ENCODE data around the gene IL18.

DNA sequence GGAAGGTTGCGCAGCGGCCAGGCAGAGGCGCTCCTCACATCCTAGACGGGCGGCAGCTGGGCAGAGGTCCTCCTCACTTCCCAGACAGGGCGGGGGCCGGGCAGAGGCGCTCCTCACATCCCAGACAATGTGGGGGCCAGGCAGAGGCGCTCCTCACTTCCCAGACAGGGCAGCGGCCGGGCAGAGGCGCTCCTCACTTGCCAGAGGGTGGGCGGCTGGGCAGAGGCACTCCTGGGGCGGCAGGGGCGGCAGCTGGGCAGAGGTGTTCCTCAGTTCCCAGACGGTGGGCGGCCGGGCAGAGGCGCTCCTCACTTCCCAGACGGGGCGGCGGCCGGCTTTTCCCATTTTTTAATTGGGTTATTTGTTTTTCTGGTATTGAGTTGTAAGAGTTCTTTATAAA is 42.2 kb upstream of the IL18 start:
- TF ChIP-seq CTCF (IDR thresholded peaks at IDR 0.05; ENCODE audit: insufficient read depth, low read depth, low read length) (no peak), EZH2 (IDR thresholded peaks at IDR 0.05; ENCODE audit: insufficient read depth, low read length) (no peak)
